Measurements from ENCODE around the gene ARHGDIB. TPM values are rescaled to one million over a fixed set of nuclear protein-coding genes. Genes with fewer than 3 reads are reported as not detected.
A peak's percentile ranks its signal among the peaks of the same experiment; 100 is the strongest.

ARHGDIB gene
- total and polyA plus RNA-seq, 10 of the 15 experiments (the other 5 are each of a cell fraction or from before 2014, with no cell fraction given): 796 to 2,849 (median 1,346) TPM

DNA sequence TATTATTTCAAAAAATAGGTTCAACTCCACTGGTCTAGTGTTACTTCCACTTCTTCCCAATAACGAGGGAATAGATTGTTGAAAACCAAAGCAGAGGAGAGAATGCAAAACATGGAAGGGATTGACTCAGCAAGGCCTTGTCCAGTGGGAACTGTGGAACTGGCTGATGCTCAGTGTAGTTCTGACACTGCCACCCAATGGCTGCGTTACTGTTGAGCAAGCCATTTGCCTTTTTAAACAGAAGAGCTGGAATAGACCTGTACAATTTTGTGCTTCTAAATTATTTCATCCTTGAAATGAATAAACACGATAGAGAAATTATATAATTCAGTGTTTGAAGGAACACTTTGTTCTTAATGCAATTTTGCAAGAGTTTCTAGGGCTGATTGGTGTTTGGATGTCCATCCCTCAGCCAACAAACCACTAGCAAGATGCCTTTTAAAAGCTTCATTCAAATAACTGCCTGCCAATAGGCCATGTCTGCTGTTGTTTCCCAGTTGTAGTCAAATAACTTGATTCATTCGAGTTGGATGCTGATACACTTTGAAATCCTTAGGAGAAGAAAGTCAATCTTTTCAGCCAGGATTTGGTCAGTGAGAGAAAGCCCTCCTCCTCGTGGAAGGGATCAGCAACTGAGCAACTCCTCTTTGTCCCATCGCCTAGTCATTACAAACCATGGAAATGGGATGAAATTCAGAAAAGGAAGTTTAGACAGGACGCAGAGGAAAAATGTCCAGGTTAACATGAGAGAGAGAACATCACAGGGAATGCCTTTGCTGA is 68.5 kb downstream of the ARHGDIB start:
- no TSS peak for BruUV-seq (replicated peaks)
- ATAC-seq: peak; percentile 74
- DNase-seq (ENCODE audit: low read depth, low spot score): no peak
- H3K9me3 ChIP-seq (replicated peaks; ENCODE audit: control insufficient read depth, insufficient read depth, low read length): no peaks in the 10 kb centered on the region
- SMC1A ChIA-PET (ENCODE audit: uncharacterized antibody, unreplicated experiment): interaction anchor here (0.7 to 3.4 kb wide), 6 partner anchors 41 to 117 kb away, joined by 3 to 22 read pairs (median 4); partner anchors contain the start of gene ERP27
- H3K27me3 ChIP-seq (replicated peaks in 1 of 2; ENCODE audit: control insufficient read depth in 2 of 2, insufficient read depth in 2 of 2, low read length in 1 of 2): no peaks in the 10 kb centered on the region; a peak in 1 of 4 replicates
- no peak for FAIRE-seq
- CTCF ChIA-PET: interaction anchor here (0.8 to 8.5 kb wide), 10 partner anchors 9 to 169 kb away, joined by 3 to 82 read pairs (median 5); no protein-coding TSS in a partner anchor
- no peaks in the 10 kb centered on the region for H4K20me1 ChIP-seq (ENCODE audit: control insufficient read depth, insufficient read depth)
- H3K4me1 ChIP-seq (ENCODE audit: control insufficient read depth, insufficient read depth, low read length): no peaks in the 10 kb centered on the region
- H3K79me2 ChIP-seq (ENCODE audit: control insufficient read depth, insufficient read depth, low read length): no peaks in the 10 kb centered on the region
- H3K9ac ChIP-seq (ENCODE audit: control insufficient read depth, insufficient read depth, low read length): no peak overlapping the region
- H3K4me3 ChIP-seq: no peak overlapping the region
- in situ Hi-C loops (cut with MboI): no loop called here
- no peaks in the 10 kb centered on the region for H3K36me3 ChIP-seq (ENCODE audit: control insufficient read depth in 2 of 2, insufficient read depth in 2 of 2, low read length in 1 of 2)
- RAD21 ChIA-PET (ENCODE audit: unreplicated experiment): interaction anchor here (0.7 to 1.9 kb wide), 5 partner anchors 38 to 103 kb away, joined by 3 to 7 read pairs (median 4); no protein-coding TSS in a partner anchor
- WGBS (ENCODE audit: insufficient coverage, insufficient replicate concordance, low lambda C conversion rate, missing lambda C conversion rate): 24% methylated on average over 7 of the region's 7 CpGs
- intact Hi-C loops (cut with micrococcal nuclease; ENCODE audit: unreplicated experiment): no loop called here
- no peak overlapping the region for H2AFZ ChIP-seq (ENCODE audit: control insufficient read depth, low read depth, low read length)
- POLR2A ChIA-PET: interaction anchor here (1.4 kb wide), 1 partner anchor 10 kb away, joined by 4 read pairs; no protein-coding TSS in a partner anchor
- no peak overlapping the region for H3K27ac ChIP-seq (ENCODE audit: control insufficient read depth, insufficient read depth)
- H3K4me2 ChIP-seq (ENCODE audit: control insufficient read depth, insufficient read depth): no peak overlapping the region
- TF ChIP-seq HCFC1 (IDR thresholded peaks at IDR 0.05; ENCODE audit: low read length): no peak
- no peak for TF ChIP-seq MYC (IDR thresholded peaks at IDR 0.05; ENCODE audit: insufficient read depth, insufficient read length, insufficient replicate concordance, low read length, severe bottlenecking)
- TF ChIP-seq SRF (IDR thresholded peaks at IDR 0.05; ENCODE audit: low read depth in 2 of 2, low read length in 2 of 2): no peak
- no peak for TF ChIP-seq PAX5 (IDR thresholded peaks at IDR 0.05; ENCODE audit: borderline replicate concordance, low read depth, low read length)
- TF ChIP-seq, protein P1, sequence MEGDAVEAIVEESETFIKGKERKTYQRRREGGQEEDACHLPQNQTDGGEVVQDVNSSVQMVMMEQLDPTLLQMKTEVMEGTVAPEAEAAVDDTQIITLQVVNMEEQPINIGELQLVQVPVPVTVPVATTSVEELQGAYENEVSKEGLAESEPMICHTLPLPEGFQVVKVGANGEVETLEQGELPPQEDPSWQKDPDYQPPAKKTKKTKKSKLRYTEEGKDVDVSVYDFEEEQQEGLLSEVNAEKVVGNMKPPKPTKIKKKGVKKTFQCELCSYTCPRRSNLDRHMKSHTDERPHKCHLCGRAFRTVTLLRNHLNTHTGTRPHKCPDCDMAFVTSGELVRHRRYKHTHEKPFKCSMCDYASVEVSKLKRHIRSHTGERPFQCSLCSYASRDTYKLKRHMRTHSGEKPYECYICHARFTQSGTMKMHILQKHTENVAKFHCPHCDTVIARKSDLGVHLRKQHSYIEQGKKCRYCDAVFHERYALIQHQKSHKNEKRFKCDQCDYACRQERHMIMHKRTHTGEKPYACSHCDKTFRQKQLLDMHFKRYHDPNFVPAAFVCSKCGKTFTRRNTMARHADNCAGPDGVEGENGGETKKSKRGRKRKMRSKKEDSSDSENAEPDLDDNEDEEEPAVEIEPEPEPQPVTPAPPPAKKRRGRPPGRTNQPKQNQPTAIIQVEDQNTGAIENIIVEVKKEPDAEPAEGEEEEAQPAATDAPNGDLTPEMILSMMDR (IDR thresholded peaks at IDR 0.05 in 2 of 3, conservative IDR thresholded peaks at IDR 0.05 in 1 of 3; ENCODE audit: control insufficient read depth in 2 of 3, extremely low read depth in 1 of 3, insufficient read depth in 1 of 3, low read depth in 3 of 3, low read length in 3 of 3): peak in 2 of 3 experiments; percentile 19 to 44; a peak in 3 of 6 replicates
- TF ChIP-seq SMC3 (IDR thresholded peaks at IDR 0.05; ENCODE audit: borderline replicate concordance, low read length): peak; percentile 38
- TF ChIP-seq STAT1 (conservative IDR thresholded peaks at IDR 0.05): no peak
- no peak for TF ChIP-seq BCL11A (IDR thresholded peaks at IDR 0.05; ENCODE audit: low read depth, low read length)

Other genes starting within 250 kb of the ARHGDIB start
- gene WBP11, start 158.1 kb downstream of the ARHGDIB start, total RNA-seq (2014; rRNA removed): 10.0 and 11.5 TPM in 2 replicates
- gene WBP11, start 158.1 kb downstream of the ARHGDIB start, total RNA-seq (2014; rRNA removed; fragmentation: Illumina TruSeq; extraction: Trizol): 34.3 and 39.4 TPM in 2 replicates
- 76.5 and 77.6 TPM in 2 replicates for gene WBP11, start 158.1 kb downstream of the ARHGDIB start, total RNA-seq (2021)
- 10.6 and 15.9 TPM in 2 replicates for gene WBP11, start 158.1 kb downstream of the ARHGDIB start, polyA plus RNA-seq (2011; rRNA removed)
- gene WBP11, start 158.1 kb downstream of the ARHGDIB start, polyA plus RNA-seq (2014; fragmentation: Illumina TruSeq; extraction: Trizol): 60.3 and 80.9 TPM in 2 replicates
- 10 to 100 TPM; 17.5 to 18.9 TPM for gene WBP11, start 158.1 kb downstream of the ARHGDIB start, polyA plus RNA-seq (2014; fragmentation: Nextera tagmentation; extraction: Ambion mirVana)
- gene WBP11, start 158.1 kb downstream of the ARHGDIB start, polyA plus RNA-seq (2014; rRNA removed): 13.4 and 18.0 TPM in 2 replicates
- gene WBP11, start 158.1 kb downstream of the ARHGDIB start, polyA plus RNA-seq (2016; fragmentation: Nextera tagmentation; extraction: Ambion mirVana): 100 to 1,000 TPM; 102 to 107 TPM
- 2.0 and 2.7 TPM in 2 replicates for gene C12orf60, start 157.9 kb downstream of the ARHGDIB start, total RNA-seq (2014; rRNA removed)
- 2.9 and 3.1 TPM in 2 replicates for gene C12orf60, start 157.9 kb downstream of the ARHGDIB start, total RNA-seq (2014; rRNA removed; fragmentation: Illumina TruSeq; extraction: Trizol)
- gene C12orf60, start 157.9 kb downstream of the ARHGDIB start, total RNA-seq (2021): 1.8 TPM in 2 replicates
- 2.3 and 4.5 TPM in 2 replicates for gene C12orf60, start 157.9 kb downstream of the ARHGDIB start, polyA plus RNA-seq (2011; rRNA removed)
- gene C12orf60, start 157.9 kb downstream of the ARHGDIB start, polyA plus RNA-seq (2014; fragmentation: Illumina TruSeq; extraction: Trizol): 3.1 and 3.5 TPM in 2 replicates
- gene C12orf60, start 157.9 kb downstream of the ARHGDIB start, polyA plus RNA-seq (2014; fragmentation: Nextera tagmentation; extraction: Ambion mirVana): 1 to 10 TPM; 5.7 to 7.2 TPM
- gene C12orf60, start 157.9 kb downstream of the ARHGDIB start, polyA plus RNA-seq (2014; rRNA removed): 1.9 and 2.6 TPM in 2 replicates
- 1 to 10 TPM; 3.7 to 4.6 TPM for gene C12orf60, start 157.9 kb downstream of the ARHGDIB start, polyA plus RNA-seq (2016; fragmentation: Nextera tagmentation; extraction: Ambion mirVana)
- not detected in 2 replicates for gene SMCO3, start 147.4 kb downstream of the ARHGDIB start, total RNA-seq (2014; rRNA removed)
- gene SMCO3, start 147.4 kb downstream of the ARHGDIB start, total RNA-seq (2014; rRNA removed; fragmentation: Illumina TruSeq; extraction: Trizol): not detected in 2 replicates
- not detected in 2 replicates for gene SMCO3, start 147.4 kb downstream of the ARHGDIB start, total RNA-seq (2021)
- gene SMCO3, start 147.4 kb downstream of the ARHGDIB start, polyA plus RNA-seq (2011; rRNA removed): not detected in 2 replicates
- gene SMCO3, start 147.4 kb downstream of the ARHGDIB start, polyA plus RNA-seq (2014; fragmentation: Illumina TruSeq; extraction: Trizol): not detected in 2 replicates
- gene SMCO3, start 147.4 kb downstream of the ARHGDIB start, polyA plus RNA-seq (2014; fragmentation: Nextera tagmentation; extraction: Ambion mirVana): under 1 TPM; 0.10 to 0.11 TPM
- not detected in 2 replicates for gene SMCO3, start 147.4 kb downstream of the ARHGDIB start, polyA plus RNA-seq (2014; rRNA removed)
- gene SMCO3, start 147.4 kb downstream of the ARHGDIB start, polyA plus RNA-seq (2016; fragmentation: Nextera tagmentation; extraction: Ambion mirVana): under 1 TPM; 0.05 to 0.35 TPM
- gene ART4, start 118.1 kb downstream of the ARHGDIB start, total RNA-seq (2014; rRNA removed): not detected in 2 replicates
- gene ART4, start 118.1 kb downstream of the ARHGDIB start, total RNA-seq (2014; rRNA removed; fragmentation: Illumina TruSeq; extraction: Trizol): not detected in 2 replicates
- gene ART4, start 118.1 kb downstream of the ARHGDIB start, total RNA-seq (2021): not detected in 2 replicates
- gene ART4, start 118.1 kb downstream of the ARHGDIB start, polyA plus RNA-seq (2011; rRNA removed): not detected in 2 replicates
- gene ART4, start 118.1 kb downstream of the ARHGDIB start, polyA plus RNA-seq (2014; fragmentation: Illumina TruSeq; extraction: Trizol): not detected in 2 replicates
- gene ART4, start 118.1 kb downstream of the ARHGDIB start, polyA plus RNA-seq (2014; fragmentation: Nextera tagmentation; extraction: Ambion mirVana): under 1 TPM in 1 of 2 experiments, not detected in 1; 0.02 TPM
- gene ART4, start 118.1 kb downstream of the ARHGDIB start, polyA plus RNA-seq (2014; rRNA removed): not detected in 2 replicates
- not detected for gene ART4, start 118.1 kb downstream of the ARHGDIB start, polyA plus RNA-seq (2016; fragmentation: Nextera tagmentation; extraction: Ambion mirVana)
- not detected in 2 replicates for gene MGP, start 75.7 kb downstream of the ARHGDIB start, total RNA-seq (2014; rRNA removed)
- not detected in 2 replicates for gene MGP, start 75.7 kb downstream of the ARHGDIB start, total RNA-seq (2014; rRNA removed; fragmentation: Illumina TruSeq; extraction: Trizol)
- 0.58 and 1.2 TPM in 2 replicates for gene MGP, start 75.7 kb downstream of the ARHGDIB start, total RNA-seq (2021)
- gene MGP, start 75.7 kb downstream of the ARHGDIB start, polyA plus RNA-seq (2011; rRNA removed): not detected in 2 replicates
- not detected in 2 replicates for gene MGP, start 75.7 kb downstream of the ARHGDIB start, polyA plus RNA-seq (2014; fragmentation: Illumina TruSeq; extraction: Trizol)
- gene MGP, start 75.7 kb downstream of the ARHGDIB start, polyA plus RNA-seq (2014; fragmentation: Nextera tagmentation; extraction: Ambion mirVana): not detected
- not detected in 2 replicates for gene MGP, start 75.7 kb downstream of the ARHGDIB start, polyA plus RNA-seq (2014; rRNA removed)
- gene MGP, start 75.7 kb downstream of the ARHGDIB start, polyA plus RNA-seq (2016; fragmentation: Nextera tagmentation; extraction: Ambion mirVana): under 1 TPM in 1 of 2 experiments, not detected in 1; 0.21 TPM
- gene ERP27, start 23.1 kb downstream of the ARHGDIB start, total RNA-seq (2014; rRNA removed): 1.0 and 1.6 TPM in 2 replicates
- 1.5 and 1.8 TPM in 2 replicates for gene ERP27, start 23.1 kb downstream of the ARHGDIB start, total RNA-seq (2014; rRNA removed; fragmentation: Illumina TruSeq; extraction: Trizol)
- gene ERP27, start 23.1 kb downstream of the ARHGDIB start, total RNA-seq (2021): 0.93 and 1.1 TPM in 2 replicates
- gene ERP27, start 23.1 kb downstream of the ARHGDIB start, polyA plus RNA-seq (2011; rRNA removed): 2.0 and 2.1 TPM in 2 replicates
- 1.5 and 2.4 TPM in 2 replicates for gene ERP27, start 23.1 kb downstream of the ARHGDIB start, polyA plus RNA-seq (2014; fragmentation: Illumina TruSeq; extraction: Trizol)
- gene ERP27, start 23.1 kb downstream of the ARHGDIB start, polyA plus RNA-seq (2014; fragmentation: Nextera tagmentation; extraction: Ambion mirVana): 1 to 10 TPM in 1 of 2 experiments, under 1 TPM in 1; 0.91 to 1.3 TPM
- 0.90 and 1.5 TPM in 2 replicates for gene ERP27, start 23.1 kb downstream of the ARHGDIB start, polyA plus RNA-seq (2014; rRNA removed)
- gene ERP27, start 23.1 kb downstream of the ARHGDIB start, polyA plus RNA-seq (2016; fragmentation: Nextera tagmentation; extraction: Ambion mirVana): 1 to 10 TPM in 1 of 2 experiments, under 1 TPM in 1; 0.95 to 1.7 TPM
- 0.33 TPM in 1 of 2 replicates, not detected in the other for gene PDE6H, start 11.4 kb upstream of the ARHGDIB start, total RNA-seq (2014; rRNA removed)
- not detected in 2 replicates for gene PDE6H, start 11.4 kb upstream of the ARHGDIB start, total RNA-seq (2014; rRNA removed; fragmentation: Illumina TruSeq; extraction: Trizol)
- not detected in 2 replicates for gene PDE6H, start 11.4 kb upstream of the ARHGDIB start, total RNA-seq (2021)
- 0.16 and 0.29 TPM in 2 replicates for gene PDE6H, start 11.4 kb upstream of the ARHGDIB start, polyA plus RNA-seq (2011; rRNA removed)
- gene PDE6H, start 11.4 kb upstream of the ARHGDIB start, polyA plus RNA-seq (2014; fragmentation: Illumina TruSeq; extraction: Trizol): not detected in 2 replicates
- gene PDE6H, start 11.4 kb upstream of the ARHGDIB start, polyA plus RNA-seq (2014; fragmentation: Nextera tagmentation; extraction: Ambion mirVana): not detected
- gene PDE6H, start 11.4 kb upstream of the ARHGDIB start, polyA plus RNA-seq (2014; rRNA removed): not detected in 2 replicates
- gene PDE6H, start 11.4 kb upstream of the ARHGDIB start, polyA plus RNA-seq (2016; fragmentation: Nextera tagmentation; extraction: Ambion mirVana): not detected

Data from GM12878 (cell line).